Cerebellar cortex (tissue), 1 donor: Measurements from ENCODE around the gene SPPL3.

Experiments used
- DNase-seq: peaks from one replicate; pipeline ENCODE4 v3.0.0-alpha.2; 2015; ENCODE audit warnings: low spot score

SPPL3 gene

GRCh38 chr12:120724720-120725119 lies 179.4 kb downstream of the SPPL3 start:
- DNase-seq: no peak

DNA sequence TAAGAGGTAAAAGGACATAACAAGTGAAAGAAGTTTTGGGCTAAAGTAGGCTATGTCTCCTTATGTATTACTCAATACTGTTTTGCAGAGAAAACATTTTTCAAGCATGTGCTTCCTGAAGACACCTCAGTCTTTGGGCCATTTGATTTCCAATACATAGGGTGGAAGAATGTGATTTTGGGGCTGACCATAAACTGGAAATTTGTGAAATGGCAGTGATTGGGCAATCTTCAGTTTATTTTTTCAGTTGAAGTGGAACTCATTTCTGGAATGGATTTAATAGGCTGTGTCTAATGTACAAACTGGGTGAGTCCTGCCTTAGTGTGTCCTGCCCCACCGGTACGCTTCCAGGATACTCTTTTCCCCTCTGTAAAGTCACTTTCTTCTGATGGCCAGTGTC lies 181.4 kb downstream of the SPPL3 start:
- DNase-seq: no peak

DNA sequence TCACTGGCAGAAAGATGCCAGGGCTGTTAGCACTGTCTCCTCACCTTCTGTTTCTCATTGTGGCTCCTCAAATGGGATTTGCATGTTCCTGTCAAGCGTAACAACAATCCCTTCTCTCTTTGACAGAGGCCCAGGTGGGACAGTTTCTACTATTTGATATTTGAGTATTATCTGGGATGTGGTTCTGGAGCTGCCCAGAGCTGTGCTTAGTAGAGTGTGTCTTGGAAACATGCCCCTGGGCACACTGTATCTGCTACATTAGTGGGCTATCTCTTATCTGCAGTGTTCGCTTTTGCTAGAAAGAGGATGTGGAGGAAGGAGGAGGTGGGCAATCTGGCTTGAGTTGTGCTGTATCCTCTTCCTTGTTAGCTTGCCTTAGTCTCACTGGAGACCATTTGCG lies 182.3 kb downstream of the SPPL3 start:
- no peak for DNase-seq

DNA sequence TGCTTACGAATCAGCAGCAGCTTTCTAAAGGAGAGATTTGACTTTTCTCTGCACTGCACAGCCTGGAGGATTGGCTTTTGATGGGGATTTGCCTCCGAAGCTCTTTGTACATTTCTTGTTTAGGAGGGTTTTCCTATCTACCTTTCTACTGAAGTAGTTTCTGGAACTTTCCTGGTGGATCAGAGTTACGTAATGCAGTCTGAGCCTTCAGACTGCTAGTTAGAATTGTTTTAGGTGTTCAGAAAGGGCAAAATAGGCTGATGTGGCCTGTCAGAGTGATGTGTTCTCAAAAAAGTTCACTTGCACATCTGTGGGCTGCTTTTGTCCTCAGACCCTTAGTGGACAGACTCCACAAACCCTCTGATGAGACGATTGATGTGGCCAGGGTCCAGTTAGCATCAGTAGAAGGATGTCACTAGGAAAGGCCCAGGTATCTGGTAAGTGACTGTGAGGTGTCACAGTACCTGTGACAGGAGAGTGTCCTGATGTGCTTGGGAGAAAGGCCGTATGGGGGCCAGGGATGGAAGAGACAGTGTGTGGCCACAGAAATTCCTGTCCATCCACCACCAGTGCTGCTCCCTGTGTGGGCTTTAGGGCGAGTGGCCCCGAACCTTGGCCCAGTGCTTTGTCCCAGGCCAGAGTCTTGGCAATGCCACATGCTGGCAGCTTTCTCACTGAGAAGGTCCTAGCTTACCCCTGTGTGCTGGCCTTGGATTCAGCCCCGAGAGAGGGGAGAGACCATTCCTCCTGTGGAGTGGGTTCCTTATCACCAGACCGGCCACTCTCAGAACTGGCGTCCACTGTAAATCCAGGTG lies 183.0 kb downstream of the SPPL3 start:
- DNase-seq: no peak

GRCh38 chr12:120720234-120720986 lies 183.7 kb downstream of the SPPL3 start:
- no peak for DNase-seq

DNA sequence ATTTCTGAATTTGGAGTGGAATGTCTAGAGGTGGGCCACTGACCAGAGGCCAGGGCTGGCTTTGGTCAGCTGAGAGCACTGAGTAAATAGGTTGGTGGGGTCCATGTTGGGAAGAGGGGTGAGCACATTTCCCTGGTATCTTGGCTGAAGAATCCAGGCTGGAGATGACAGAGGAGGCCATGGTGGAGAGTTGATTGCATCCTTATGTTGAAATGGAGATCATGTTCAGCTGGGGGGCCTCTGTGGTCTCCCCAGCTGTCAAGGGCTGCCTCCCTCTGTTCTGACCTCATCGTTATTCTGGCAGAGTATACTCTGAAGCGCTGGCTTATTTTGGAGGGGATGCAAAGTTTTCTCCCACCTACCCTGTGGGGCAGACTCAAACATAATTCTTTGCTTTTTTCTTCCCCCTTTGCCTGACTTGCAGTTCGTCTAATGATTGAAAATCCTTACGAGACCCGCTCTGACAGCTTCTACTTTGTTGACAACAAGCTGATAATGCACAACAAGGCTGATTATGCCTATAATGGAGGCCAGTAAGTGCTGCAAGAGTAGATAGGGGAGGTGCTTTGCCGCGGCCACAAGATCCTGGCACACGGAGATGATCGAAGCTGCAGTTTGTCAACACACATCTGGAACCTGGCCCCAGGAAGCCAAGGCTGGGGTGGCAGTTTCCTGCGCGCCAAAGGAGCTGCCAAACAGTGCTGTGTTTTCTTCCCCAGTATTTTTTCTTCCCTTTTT lies 184.5 kb downstream of the SPPL3 start:
- no peak for DNase-seq

DNA sequence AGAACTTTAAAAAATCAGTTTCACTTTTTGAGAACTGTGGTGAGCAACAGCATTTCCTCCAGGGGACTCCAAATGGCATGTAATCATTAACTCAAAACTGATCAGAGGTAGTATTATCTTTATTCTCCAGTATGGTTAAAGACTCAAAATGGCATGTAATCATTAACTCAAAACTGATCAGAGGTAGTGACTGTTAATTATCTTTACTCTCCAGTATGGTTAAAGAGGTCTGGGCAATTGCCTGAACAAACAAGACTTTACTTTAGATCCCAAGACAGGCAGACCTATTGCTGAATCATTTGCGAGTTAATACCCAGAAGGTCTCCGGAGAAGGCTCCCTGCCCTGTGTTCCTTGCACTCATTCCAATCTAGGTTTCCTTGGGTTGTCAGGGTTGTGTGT lies 185.1 kb downstream of the SPPL3 start:
- no peak for DNase-seq

DNA sequence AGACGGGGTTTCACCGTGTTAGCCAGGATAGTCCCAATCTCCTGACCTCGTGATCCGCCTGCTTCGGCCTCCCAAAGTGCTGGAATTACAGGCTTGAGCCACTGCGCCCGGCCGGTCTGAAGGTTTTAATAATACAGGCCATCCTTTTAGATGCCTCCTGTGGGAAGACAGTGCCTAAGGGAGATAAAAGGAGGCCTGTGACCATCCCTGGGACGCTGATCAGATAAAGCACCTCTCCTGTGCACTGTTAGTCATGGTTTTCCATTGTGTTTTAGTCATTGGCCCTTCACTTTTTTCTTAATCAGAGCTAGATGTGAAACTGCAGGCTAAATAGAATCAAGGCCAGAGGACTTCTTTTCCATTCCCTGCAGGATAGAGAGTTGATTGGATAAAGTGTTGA lies 186.1 kb downstream of the SPPL3 start:
- no peak for DNase-seq

DNA sequence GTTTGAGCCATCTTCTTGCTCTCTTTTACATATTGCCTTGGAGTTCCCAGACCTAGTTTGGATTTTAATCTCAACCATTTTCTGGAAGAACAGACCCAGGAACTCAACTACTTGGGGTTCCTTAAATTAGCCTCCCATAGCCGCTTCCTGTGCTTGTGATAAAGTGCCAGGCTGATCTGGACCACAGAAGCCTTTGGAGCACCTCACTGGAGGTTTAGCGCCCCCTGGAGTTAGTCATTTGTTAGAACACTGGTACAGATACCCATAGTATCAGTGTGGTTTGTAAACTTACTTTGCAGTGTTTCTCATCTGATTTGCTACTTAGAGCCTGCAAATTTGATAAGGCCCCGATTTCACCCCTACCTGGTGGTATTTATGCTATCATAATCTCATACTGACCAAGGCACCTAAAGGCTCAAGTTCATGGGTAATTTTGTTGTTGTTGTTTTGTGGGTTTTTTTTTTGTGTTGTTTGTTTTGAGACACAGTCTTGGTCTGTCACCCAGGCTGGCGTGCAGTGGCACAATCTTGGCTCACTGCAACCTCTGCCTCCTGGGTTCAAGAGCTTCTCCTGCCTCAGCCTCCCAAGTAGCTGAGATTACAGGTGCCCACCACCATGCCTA lies 190.2 kb downstream of the SPPL3 start:
- peak; percentile 91 for DNase-seq

GRCh38 chr12:120712610-120713009 lies 191.5 kb downstream of the SPPL3 start:
- DNase-seq: no peak
